Natural killer cell (primary cell): ENCODE measurements around the gene SH3BP4. TPM values are rescaled to one million over a fixed set of nuclear protein-coding genes. Genes with fewer than 3 reads are reported as not detected.

Experiments used
- ATAC-seq, 3 donors: fragments of 150-1000 bp in 2 of 3; fragments of 200-7000 bp in 1 of 3; cut with Tn5 transposase; 1 replicate in 1 of 3; 2 replicates in 2 of 3; pipeline ENCODE4 v1.10.0; 2021; ENCODE audit warnings: mild to moderate bottlenecking in 2 of 3, moderate library complexity in 2 of 3
- DNase-seq, 2 donors: peaks; one replicate each; pipeline versions ENCODE4 v3.0.0 to v3.0.0-alpha.2; 2013 to 2021; ENCODE audit warnings: mixed read lengths in 1 of 2
- H3K27ac ChIP-seq: one replicate; pipeline ENCODE4 v1.5.1; 2013; ENCODE audit warnings: mild to moderate bottlenecking, low read length
- H3K27me3 ChIP-seq: one replicate; pipeline ENCODE4 v1.6.1; 2013; ENCODE audit warnings: low read length; ENCODE audit not compliant: control insufficient read depth, insufficient read depth
- H3K36me3 ChIP-seq: one replicate; pipeline ENCODE4 v1.6.1; 2013; ENCODE audit warnings: low read length; ENCODE audit not compliant: control insufficient read depth, insufficient read depth
- H3K4me1 ChIP-seq: one replicate; pipeline ENCODE4 v1.6.1; 2013; ENCODE audit warnings: low read length; ENCODE audit not compliant: control insufficient read depth, insufficient read depth
- H3K4me3 ChIP-seq: one replicate; pipeline ENCODE4 v1.5.1; 2013; ENCODE audit warnings: low read length
- H3K9me3 ChIP-seq: one replicate; pipeline ENCODE4 v1.6.1; 2013; ENCODE audit warnings: low read length; ENCODE audit not compliant: control insufficient read depth, insufficient read depth
- H3K27ac Mint-ChIP-seq, 2 donors: one replicate each; pipeline ENCODE4 v1.8.0; 2022; ENCODE audit warnings: mild to moderate bottlenecking in 2 of 2, mixed read lengths in 2 of 2, moderate library complexity in 1 of 2
- H3K27me3 Mint-ChIP-seq, 2 donors: one replicate each; pipeline ENCODE4 v1.8.0; 2022; ENCODE audit warnings: low read depth in 2 of 2, mixed read lengths in 2 of 2
- H3K36me3 Mint-ChIP-seq: one replicate; pipeline ENCODE4 v1.8.0; 2022; ENCODE audit warnings: mixed read lengths
- H3K4me1 Mint-ChIP-seq, 2 donors: one replicate each; pipeline ENCODE4 v1.8.0; 2022; ENCODE audit warnings: mixed read lengths in 2 of 2
- H3K4me3 Mint-ChIP-seq: one replicate; pipeline ENCODE4 v1.8.0; 2022; ENCODE audit warnings: mild to moderate bottlenecking, moderate library complexity, mixed read lengths
- H3K9me3 Mint-ChIP-seq, 2 donors: one replicate each; pipeline ENCODE4 v1.8.0; 2022; ENCODE audit warnings: mixed read lengths in 2 of 2
- WGBS: methylation state at CpG from one replicate; pipeline ENCODE4 v1.1.7; 2013; ENCODE audit warnings: missing lambda C conversion rate; ENCODE audit not compliant: insufficient coverage; 5-methylcytosine and 5-hydroxymethylcytosine counted together
- intact Hi-C: fragments of 100-400 bp; cut with micrococcal nuclease; formaldehyde crosslinking; loops from one replicate; pipeline ENCODE4 v1.14.2; 2022
- total RNA-seq, 4 donors: library from RNA; stranded (reverse); fragments of 120-200 nt in 1 of 4; gene quantifications; one replicate each; pipeline versions ENCODE4 v1.2.3 to v1.2.4, GENCODE V29; 2013 to 2022
- TF ChIP-seq, protein P1 (sequence below): fragments of 200-600 bp; IDR thresholded peaks from one replicate; pipeline ENCODE4 v1.8.0; 2022; ENCODE audit warnings: antibody characterized with exemption

The SH3BP4 gene
- total RNA-seq, 3 donors from 2014 or later (not counting 1 experiment from before 2014, with no cell fraction given), result 0.39 to 2.6 (median 1.0) TPM

DNA sequence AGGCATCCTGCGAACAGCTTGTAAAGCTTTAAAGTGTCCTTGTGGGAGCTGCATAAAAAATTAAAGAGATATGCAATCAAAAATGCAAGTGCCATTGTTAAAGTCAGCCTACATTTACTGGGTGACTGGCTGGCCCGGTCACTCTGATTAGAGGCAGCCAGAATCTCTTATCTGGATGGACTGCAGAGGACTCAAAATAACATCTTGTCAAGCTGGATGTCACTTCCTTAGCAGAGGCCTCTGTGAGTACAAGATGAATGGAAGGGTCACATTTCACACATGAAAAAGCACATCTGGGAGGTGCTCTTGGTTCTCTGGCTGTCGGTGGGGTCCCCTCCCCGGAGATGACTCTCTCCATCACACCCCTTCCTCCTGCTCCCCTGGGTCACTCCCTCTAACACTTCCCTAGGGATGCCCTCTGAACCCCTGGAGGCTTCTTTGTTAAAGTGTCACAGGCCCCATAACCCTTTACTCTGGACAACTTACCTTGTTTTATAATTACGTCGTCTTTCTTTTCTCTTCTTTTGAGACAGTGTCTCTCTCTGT, 122.1 kb downstream of the SH3BP4 start:
- Histone ChIP-seq H3K4me3 (no peak overlapping the region), H3K9me3 (no peaks in the 10 kb centered on the region), H3K36me3 (no peaks in the 10 kb centered on the region), H3K4me1 (no peaks in the 10 kb centered on the region), H3K27me3 (no peaks in the 10 kb centered on the region), H3K27ac (no peak overlapping the region)
- Mint-ChIP-seq H3K4me1 (no peaks in the 10 kb centered on the region), H3K27me3 (peaks cover 9 to 24% of the 10 kb centered on the region in 2 donors), H3K4me3 (no peak overlapping the region), H3K36me3 (no peaks in the 10 kb centered on the region), H3K9me3 (no peaks in the 10 kb centered on the region), H3K27ac (no peak overlapping the region)
- DNase-seq (no peak), ATAC-seq (no peak)
- 82% methylated on average over 6 of the region's 6 CpGs for WGBS
- intact Hi-C loops, result no loop called here
- TF ChIP-seq, protein P1, sequence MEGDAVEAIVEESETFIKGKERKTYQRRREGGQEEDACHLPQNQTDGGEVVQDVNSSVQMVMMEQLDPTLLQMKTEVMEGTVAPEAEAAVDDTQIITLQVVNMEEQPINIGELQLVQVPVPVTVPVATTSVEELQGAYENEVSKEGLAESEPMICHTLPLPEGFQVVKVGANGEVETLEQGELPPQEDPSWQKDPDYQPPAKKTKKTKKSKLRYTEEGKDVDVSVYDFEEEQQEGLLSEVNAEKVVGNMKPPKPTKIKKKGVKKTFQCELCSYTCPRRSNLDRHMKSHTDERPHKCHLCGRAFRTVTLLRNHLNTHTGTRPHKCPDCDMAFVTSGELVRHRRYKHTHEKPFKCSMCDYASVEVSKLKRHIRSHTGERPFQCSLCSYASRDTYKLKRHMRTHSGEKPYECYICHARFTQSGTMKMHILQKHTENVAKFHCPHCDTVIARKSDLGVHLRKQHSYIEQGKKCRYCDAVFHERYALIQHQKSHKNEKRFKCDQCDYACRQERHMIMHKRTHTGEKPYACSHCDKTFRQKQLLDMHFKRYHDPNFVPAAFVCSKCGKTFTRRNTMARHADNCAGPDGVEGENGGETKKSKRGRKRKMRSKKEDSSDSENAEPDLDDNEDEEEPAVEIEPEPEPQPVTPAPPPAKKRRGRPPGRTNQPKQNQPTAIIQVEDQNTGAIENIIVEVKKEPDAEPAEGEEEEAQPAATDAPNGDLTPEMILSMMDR, result no peak

DNA sequence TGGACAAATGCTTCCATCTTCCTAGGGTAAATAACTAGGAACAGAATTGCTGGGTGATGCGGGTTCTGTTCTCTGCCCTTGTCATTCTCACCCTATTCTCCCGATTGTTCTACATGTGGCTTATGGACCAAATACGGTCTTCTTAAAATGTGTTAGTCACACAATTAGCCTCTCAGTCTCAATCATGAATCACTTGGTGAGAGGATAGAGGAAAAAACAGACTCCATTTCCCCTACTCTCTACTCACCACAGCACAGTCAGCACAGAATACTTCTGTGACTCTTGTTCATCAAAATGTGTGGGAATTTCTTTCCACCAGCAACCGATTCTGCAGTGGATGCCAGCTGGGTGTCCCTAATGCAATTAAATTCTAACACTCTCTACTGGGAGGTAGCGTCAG, 125.2 kb downstream of the SH3BP4 start:
- H3K4me3 Mint-ChIP-seq, result no peak overlapping the region
- DNase-seq (no peak), ATAC-seq (no peak)
- WGBS, result 87% methylated on average over 3 of the region's 5 CpGs
- no peaks in the 10 kb centered on the region for H3K4me1 Mint-ChIP-seq
- no peaks in the 10 kb centered on the region for H3K9me3 Mint-ChIP-seq
- no peaks in the 10 kb centered on the region for H3K36me3 ChIP-seq
- intact Hi-C loops, result no loop called here
- peaks cover 0 to 3% of the 10 kb centered on the region in 2 donors for H3K27me3 Mint-ChIP-seq
- H3K4me3 ChIP-seq, result no peak overlapping the region
- H3K27ac Mint-ChIP-seq, result no peak overlapping the region
- H3K36me3 Mint-ChIP-seq, result no peaks in the 10 kb centered on the region
- H3K27me3 ChIP-seq, result no peaks in the 10 kb centered on the region
- TF ChIP-seq, protein P1, result no peak
- H3K9me3 ChIP-seq, result no peaks in the 10 kb centered on the region
- H3K27ac ChIP-seq, result no peak overlapping the region
- H3K4me1 ChIP-seq, result no peaks in the 10 kb centered on the region

DNA sequence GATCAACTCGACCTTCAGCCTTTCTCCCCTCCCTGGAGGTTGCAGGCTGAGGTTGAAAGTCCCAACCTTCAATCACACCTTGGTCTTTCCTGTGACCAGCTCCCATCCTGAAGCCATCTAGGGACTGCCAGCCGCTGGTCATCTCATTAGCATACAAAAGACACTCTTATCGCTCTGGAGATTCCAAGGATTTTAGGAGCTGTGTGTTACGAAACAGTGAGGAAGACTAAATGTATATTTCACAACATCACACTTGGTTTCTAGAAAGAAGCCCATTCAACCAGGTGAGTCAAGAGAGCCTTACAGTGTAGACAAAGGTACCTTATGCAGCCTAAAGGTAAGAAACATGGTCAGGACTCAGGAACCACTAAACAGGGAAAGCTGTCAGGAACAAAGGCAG, 126.4 kb downstream of the SH3BP4 start:
- Histone ChIP-seq H3K4me1 (no peaks in the 10 kb centered on the region), H3K36me3 (no peaks in the 10 kb centered on the region), H3K27me3 (no peaks in the 10 kb centered on the region), H3K4me3 (no peak overlapping the region), H3K9me3 (no peaks in the 10 kb centered on the region), H3K27ac (no peak overlapping the region)
- H3K4me3 Mint-ChIP-seq, result no peak overlapping the region
- ATAC-seq, result no peak
- H3K27me3 Mint-ChIP-seq, result peaks cover 0 to 3% of the 10 kb centered on the region in 2 donors
- H3K4me1 Mint-ChIP-seq, result no peaks in the 10 kb centered on the region
- TF ChIP-seq, protein P1, result no peak
- no peak overlapping the region for H3K27ac Mint-ChIP-seq
- no peaks in the 10 kb centered on the region for H3K36me3 Mint-ChIP-seq
- WGBS, result 75% methylated on average over 3 of the region's 4 CpGs
- intact Hi-C loops, result no loop called here
- DNase-seq, result no peak
- no peaks in the 10 kb centered on the region for H3K9me3 Mint-ChIP-seq

DNA sequence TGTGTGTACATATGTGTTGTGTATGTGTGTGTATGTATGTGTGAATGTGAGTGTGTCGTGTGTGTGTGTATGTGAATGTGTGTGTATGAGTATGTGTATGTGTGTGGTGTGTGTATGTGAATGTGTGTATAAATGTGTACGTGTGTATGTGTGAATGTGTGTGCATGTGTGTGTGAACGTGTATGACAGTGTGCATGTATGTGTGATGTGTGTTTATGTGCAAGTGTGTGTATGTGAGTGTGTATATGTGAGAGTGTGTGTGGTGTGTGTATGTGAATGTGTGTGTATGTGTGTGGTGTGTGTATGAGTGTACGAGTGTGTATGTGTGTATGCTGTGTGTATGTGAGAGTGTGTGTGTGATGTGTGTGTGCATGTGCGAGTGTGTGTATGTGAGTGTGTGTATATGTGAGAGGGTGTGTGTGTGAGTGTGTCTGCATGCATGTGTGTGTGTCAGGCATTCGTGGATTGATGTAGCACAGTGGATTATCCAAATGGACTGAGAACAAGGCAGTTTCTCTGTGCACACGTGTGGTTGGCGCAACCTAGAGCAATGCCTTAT, 127.2 kb downstream of the SH3BP4 start:
- DNase-seq, result no peak
- 90% methylated on average over 8 of the region's 8 CpGs for WGBS
- Mint-ChIP-seq H3K9me3 (no peaks in the 10 kb centered on the region), H3K4me3 (no peak overlapping the region), H3K27me3 (peaks cover under 1 to 3% of the 10 kb centered on the region in 2 donors), H3K36me3 (no peaks in the 10 kb centered on the region), H3K27ac (no peak overlapping the region), H3K4me1 (no peaks in the 10 kb centered on the region)
- Histone ChIP-seq H3K4me1 (no peaks in the 10 kb centered on the region), H3K9me3 (no peaks in the 10 kb centered on the region), H3K27ac (no peak overlapping the region), H3K4me3 (no peak overlapping the region), H3K27me3 (no peaks in the 10 kb centered on the region), H3K36me3 (no peaks in the 10 kb centered on the region)
- peak in 1 of 3 donors; percentile 25 for ATAC-seq
- TF ChIP-seq, protein P1, result no peak
- intact Hi-C loops, result no loop called here
